HTR-8/SVneo (cell line): ENCODE results near the gene PSMC3IP.

ENCODE experiments used
- DNase-seq: peaks from one replicate; pipeline ENCODE4 v3.0.0; 2011; ENCODE audit warnings: low spot score, mixed read lengths; ENCODE audit not compliant: insufficient read length
- FAIRE-seq: peaks from 2 replicates; lab custom pipeline; 2011; peaks lifted over from hg19 to GRCh38; lab: Jason Lieb, UNC

PSMC3IP gene

GRCh38 chr17:42586514-42587230 is 9.1 kb upstream of the PSMC3IP start:
- FAIRE-seq (no peak), DNase-seq (no peak)

- DNase-seq (no peak), FAIRE-seq (no peak)
Observed at GRCh38 chr17:42585353-42585752, 7.8 kb upstream of the PSMC3IP start.

- DNase-seq = no peak
- no peak for FAIRE-seq
Observed at GRCh38 chr17:42584880-42585279, 7.4 kb upstream of the PSMC3IP start.

- DNase-seq = no peak
- no peak for FAIRE-seq
Observed at GRCh38 chr17:42581744-42582270, 4.3 kb upstream of the PSMC3IP start.

GRCh38 chr17:42579794-42580551 is 2.4 kb upstream of the PSMC3IP start:
- FAIRE-seq (no peak), DNase-seq (no peak)

DNA sequence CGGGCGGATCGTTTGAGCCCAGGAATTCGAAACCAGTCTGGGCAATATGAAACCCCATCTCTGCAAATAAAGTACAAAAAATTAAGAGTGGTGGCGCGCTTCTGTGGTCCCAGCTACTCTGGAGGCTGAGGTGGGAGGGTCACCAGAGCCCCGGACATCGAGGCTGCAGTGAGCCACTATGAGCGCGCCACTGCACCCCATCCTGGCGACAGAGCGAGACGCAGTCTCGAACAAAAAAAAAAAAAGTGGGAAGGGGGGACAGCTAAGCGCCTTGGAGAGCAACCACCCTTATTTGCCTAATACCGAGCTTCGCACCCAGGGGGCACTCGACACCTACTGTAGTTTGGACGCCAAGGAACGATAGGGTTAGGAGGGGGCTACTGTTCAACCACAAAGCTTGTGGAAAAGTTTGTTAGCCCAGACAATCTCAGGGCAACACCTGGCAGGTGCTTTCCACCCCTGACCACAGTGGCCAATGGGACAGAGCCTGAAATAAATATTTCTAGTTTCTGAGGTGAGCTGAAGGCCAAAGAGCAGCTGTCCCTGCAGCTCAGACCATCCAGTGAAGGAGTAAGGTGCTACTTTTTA is 847 bp upstream of the PSMC3IP start:
- DNase-seq (peak; percentile 94), FAIRE-seq (no peak)

DNA sequence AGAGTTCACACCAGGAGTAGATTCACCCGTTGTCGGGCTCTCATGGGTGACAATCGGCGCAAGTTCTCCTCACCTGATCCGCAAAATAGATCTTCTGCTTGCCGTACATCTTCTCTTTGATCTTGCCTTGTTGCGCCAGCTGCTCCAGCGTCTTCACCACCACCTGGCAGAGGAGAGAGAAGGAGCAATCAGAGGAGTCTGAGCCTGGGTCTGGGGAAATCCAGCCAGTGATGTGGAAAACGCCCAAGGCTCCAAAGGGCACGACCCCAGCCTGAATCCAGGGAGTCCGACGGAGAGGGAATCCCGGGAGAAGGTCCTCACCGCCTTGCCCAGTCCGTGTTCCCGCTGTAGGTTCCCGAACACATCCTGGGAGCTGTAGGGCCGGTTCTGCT is 393 bp downstream of the PSMC3IP start:
- DNase-seq (peak; percentile 40), FAIRE-seq (peak; percentile 9)

- DNase-seq = no peak
- no peak for FAIRE-seq
Observed at GRCh38 chr17:42574463-42574862, 3.1 kb downstream of the PSMC3IP start.

DNA sequence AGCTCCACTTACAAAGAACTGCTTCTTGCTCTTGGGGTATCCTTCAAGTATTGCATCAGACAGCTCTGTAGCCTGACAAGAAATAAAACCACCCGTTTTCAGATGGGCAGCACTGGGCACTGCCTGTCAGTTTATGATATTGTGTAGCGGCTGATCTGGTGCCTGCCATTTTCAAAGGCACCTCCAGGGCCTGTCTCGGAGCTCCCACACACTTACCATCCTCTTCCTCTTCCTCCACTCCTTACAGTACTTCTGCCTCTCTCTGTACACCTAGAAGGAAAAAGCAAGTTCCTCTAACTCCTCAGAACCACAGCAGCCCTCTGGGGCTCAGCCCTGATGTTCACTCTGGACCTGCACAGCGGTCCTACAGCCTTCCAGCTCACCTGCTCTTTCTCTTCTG is 4.4 kb downstream of the PSMC3IP start:
- DNase-seq (no peak), FAIRE-seq (no peak)

DNA sequence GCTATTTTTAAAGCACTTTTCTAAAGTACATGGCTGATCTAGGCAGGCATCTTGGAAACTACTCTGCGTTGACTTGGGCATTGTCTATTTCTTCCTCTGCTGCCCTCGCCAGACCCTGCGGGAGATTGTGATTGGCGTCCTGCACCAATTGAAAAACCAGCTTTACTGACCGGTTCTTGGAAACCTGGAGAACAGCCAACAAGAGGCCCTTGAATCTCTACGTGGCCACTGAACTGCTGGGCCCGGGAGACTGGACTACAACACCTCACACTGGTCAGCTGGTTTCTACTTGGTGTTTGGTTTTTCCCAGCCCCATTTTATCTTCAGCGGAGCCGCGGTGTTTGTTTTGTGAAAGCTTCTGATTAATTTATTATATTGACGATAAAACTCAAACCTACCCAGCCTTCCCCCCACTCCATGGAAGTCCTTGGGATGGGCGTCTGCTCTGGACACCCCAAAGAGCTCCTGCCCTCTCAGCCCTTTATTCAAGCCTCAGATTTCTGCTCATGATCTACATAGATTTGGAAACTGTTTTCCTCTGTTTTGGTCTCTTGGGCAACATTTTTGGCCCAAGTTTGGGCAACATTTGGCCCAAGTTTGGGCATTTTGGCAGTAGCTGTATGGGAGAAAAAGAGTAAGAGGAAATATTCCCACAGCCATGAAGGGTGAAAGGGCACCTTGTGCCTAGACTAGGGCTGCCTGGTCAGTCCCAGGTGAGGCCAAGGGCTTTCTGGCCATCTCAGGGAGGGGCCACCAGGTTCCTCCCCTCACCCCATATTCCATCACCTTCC is 5.9 kb downstream of the PSMC3IP start:
- DNase-seq (no peak), FAIRE-seq (no peak)

GRCh38 chr17:42568341-42569111 is 9.0 kb downstream of the PSMC3IP start:
- peak; percentile 60 for FAIRE-seq
- no peak for DNase-seq

DNA sequence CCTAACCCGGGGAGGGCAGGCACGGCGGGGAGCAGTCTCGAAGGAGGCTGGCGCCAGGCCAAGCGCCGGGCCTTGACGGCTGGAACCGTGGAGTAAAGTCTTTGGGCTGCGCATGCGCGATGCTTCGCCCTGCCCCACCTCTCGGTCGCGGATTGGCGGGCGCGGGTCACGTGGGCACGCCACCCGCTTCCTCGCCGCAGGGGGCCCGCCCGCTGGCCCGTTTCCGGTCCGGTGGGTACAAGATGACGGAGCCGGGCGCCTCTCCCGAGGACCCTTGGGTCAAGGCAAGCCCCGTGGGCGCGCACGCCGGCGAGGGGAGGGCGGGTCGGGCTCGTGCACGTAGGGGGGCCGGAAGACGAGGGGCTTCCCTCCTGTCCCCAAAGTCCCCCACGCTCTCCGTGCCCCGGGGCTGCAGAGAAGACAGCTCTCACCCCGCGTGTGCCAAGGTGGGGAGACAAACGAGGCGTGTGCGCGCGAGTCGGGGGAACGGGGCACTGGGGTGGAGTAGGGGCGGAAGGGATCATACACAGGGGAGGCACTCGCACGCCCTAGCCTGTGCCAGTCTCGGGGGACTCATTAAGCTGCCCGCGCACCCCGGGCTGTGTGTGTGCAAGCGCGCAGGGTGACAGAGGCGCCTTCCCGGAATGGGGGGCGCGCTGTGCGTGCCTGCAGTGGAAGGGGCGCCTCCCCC is 10.5 kb downstream of the PSMC3IP start, which contains the start of gene MLX:
Gene MLX, plus strand, starts transcription at position 218 of the 691 bp plus-strand sequence. Its CDS starts 25 bp downstream, at position 243.
- FAIRE-seq (peak; percentile 99), DNase-seq (peak; percentile 100)

- FAIRE-seq (no peak), DNase-seq (no peak)
Observed at GRCh38 chr17:42566215-42566882, 11.2 kb downstream of the PSMC3IP start.

- peak; percentile 58 for FAIRE-seq
- DNase-seq = no peak
Observed at GRCh38 chr17:42565523-42566214, 11.9 kb downstream of the PSMC3IP start.

- DNase-seq (no peak), FAIRE-seq (peak; percentile 44)
Observed at GRCh38 chr17:42564815-42565522, 12.6 kb downstream of the PSMC3IP start.

- FAIRE-seq (no peak), DNase-seq (no peak)
Observed at GRCh38 chr17:42563950-42564349, 13.6 kb downstream of the PSMC3IP start.

GRCh38 chr17:42563543-42563942 is 14.0 kb downstream of the PSMC3IP start:
- DNase-seq (no peak), FAIRE-seq (no peak)
